ENCODE results near the gene CAPZB. TPM values are rescaled to one million over a fixed set of nuclear protein-coding genes. Genes with fewer than 3 reads are reported as not detected.
A peak's percentile ranks its signal among the peaks of the same experiment; 100 is the strongest.

CAPZB gene
- total RNA-seq, 1 donor from 2014 or later = 403 TPM

- Mint-ChIP-seq H3K4me3 (ENCODE audit: unreplicated experiment) (no peak overlapping the region), H3K36me3 (ENCODE audit: unreplicated experiment) (peaks cover 17% of the 10 kb centered on the region), H3K27me3 (ENCODE audit: unreplicated experiment) (no peaks in the 10 kb centered on the region), H3K27ac (ENCODE audit: unreplicated experiment) (peak overlapping the region; percentile 99), H3K9me3 (ENCODE audit: unreplicated experiment) (no peaks in the 10 kb centered on the region), H3K4me1 (ENCODE audit: unreplicated experiment) (peaks cover 86% of the 10 kb centered on the region)
- DNase-seq (ENCODE audit: extremely low spot score, unreplicated experiment) = no peak
- no peak for TF ChIP-seq CTCF (IDR thresholded peaks at IDR 0.05)
These were observed 51.7 kb downstream of the CAPZB start for GRCh38 chr1:19433719-19433998.

DNA sequence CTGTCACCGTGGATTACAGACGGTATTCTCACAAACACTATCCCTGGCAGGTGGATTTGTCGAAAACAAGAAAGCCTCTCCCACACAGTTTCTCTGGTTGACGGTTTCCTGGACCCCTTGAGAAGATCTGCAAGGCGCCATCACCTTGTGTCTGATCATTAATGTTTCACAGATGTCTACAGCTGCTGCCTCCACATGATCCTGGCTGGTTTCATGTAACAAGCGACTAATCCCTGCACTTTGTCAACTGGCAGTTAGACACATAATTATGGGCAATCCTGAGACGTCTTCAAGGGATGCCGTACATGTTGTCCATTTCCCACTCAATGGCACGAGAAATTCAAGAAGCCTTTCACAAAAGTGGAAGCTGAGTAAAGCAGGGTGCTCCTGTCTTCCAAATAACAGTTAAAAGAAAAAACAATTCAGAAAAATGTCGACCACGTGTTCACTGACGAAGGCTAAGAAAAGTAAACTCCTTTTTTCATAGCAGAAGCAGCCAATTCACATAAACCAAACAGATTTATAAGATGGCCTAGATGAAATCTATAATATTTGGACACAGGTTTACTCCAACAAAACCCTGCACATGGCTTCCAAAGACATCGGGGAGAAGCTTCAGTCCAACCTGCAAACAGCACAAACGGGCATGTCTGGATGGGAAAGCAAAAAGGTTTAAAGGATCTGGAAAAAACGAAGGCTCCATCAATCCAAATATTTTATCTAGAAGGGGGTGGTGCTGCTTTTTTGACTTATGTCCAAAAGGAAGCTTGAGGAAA, 52.2 kb downstream of the CAPZB start:
- no peak for DNase-seq (ENCODE audit: extremely low spot score, unreplicated experiment)
- peaks cover 17% of the 10 kb centered on the region for H3K36me3 Mint-ChIP-seq (ENCODE audit: unreplicated experiment)
- peak overlapping the region; percentile 99 for H3K27ac Mint-ChIP-seq (ENCODE audit: unreplicated experiment)
- H3K4me1 Mint-ChIP-seq (ENCODE audit: unreplicated experiment) = peaks cover 86% of the 10 kb centered on the region
- no peak for TF ChIP-seq CTCF (IDR thresholded peaks at IDR 0.05)
- H3K27me3 Mint-ChIP-seq (ENCODE audit: unreplicated experiment) = no peaks in the 10 kb centered on the region
- H3K4me3 Mint-ChIP-seq (ENCODE audit: unreplicated experiment) = no peak overlapping the region
- no peaks in the 10 kb centered on the region for H3K9me3 Mint-ChIP-seq (ENCODE audit: unreplicated experiment)

GRCh38 chr1:19430121-19431068, 54.9 kb downstream of the CAPZB start:
- peak overlapping the region; percentile 95 for H3K27ac Mint-ChIP-seq (ENCODE audit: unreplicated experiment)
- no peaks in the 10 kb centered on the region for H3K27me3 Mint-ChIP-seq (ENCODE audit: unreplicated experiment)
- H3K9me3 Mint-ChIP-seq (ENCODE audit: unreplicated experiment) = no peaks in the 10 kb centered on the region
- H3K4me1 Mint-ChIP-seq (ENCODE audit: unreplicated experiment) = peaks cover 85% of the 10 kb centered on the region
- no peak for TF ChIP-seq CTCF (IDR thresholded peaks at IDR 0.05)
- H3K4me3 Mint-ChIP-seq (ENCODE audit: unreplicated experiment) = no peak overlapping the region
- no peak for DNase-seq (ENCODE audit: extremely low spot score, unreplicated experiment)
- peaks cover 15% of the 10 kb centered on the region for H3K36me3 Mint-ChIP-seq (ENCODE audit: unreplicated experiment)

- peaks cover 15% of the 10 kb centered on the region for H3K36me3 Mint-ChIP-seq (ENCODE audit: unreplicated experiment)
- DNase-seq (ENCODE audit: extremely low spot score, unreplicated experiment) = no peak
- no peak overlapping the region for H3K4me3 Mint-ChIP-seq (ENCODE audit: unreplicated experiment)
- H3K27me3 Mint-ChIP-seq (ENCODE audit: unreplicated experiment) = no peaks in the 10 kb centered on the region
- TF ChIP-seq CTCF (IDR thresholded peaks at IDR 0.05) = no peak
- H3K27ac Mint-ChIP-seq (ENCODE audit: unreplicated experiment) = peak overlapping the region; percentile 95
- H3K4me1 Mint-ChIP-seq (ENCODE audit: unreplicated experiment) = peaks cover 84% of the 10 kb centered on the region
- no peaks in the 10 kb centered on the region for H3K9me3 Mint-ChIP-seq (ENCODE audit: unreplicated experiment)
These were observed 55.7 kb downstream of the CAPZB start for GRCh38 chr1:19429611-19430010.

Measured in osteocyte (in vitro differentiated cells).